ENCODE measurements around the gene MTHFR.
A peak's percentile ranks its signal among the peaks of the same experiment; 100 is the strongest.
"Not testable (repeated sequence)": the region's sequence is repeated elsewhere in the genome, so short reads cannot be mapped to it uniquely, and the experiment has no call there.

The MTHFR gene

DNA sequence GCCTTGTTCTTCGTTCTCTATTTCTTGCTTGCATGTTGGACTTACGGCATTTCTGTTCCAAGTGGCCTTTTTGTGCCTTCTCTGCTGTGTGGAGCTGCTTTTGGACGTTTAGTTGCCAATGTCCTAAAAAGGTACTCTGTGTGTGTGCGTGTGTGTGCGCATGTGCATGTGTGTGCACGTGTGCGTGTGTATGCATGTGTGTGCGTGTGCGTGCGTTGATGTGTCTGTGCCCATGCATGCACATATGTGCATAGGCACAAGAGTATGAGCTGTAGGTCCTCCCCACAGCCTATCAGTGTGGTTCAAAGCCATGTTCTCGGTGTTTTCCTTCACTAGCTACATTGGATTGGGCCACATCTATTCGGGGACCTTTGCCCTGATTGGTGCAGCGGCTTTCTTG, 28.1 kb upstream of the MTHFR start:
- FAIRE-seq = no peak
- no peak for DNase-seq (ENCODE audit: low spot score)

- FAIRE-seq = no peak
Observed at GRCh38 chr1:11833497-11833896, 27.7 kb upstream of the MTHFR start.

GRCh38 chr1:11831945-11832725, 26.4 kb upstream of the MTHFR start:
- DNase-seq (ENCODE audit: low spot score) (no peak), FAIRE-seq (no peak)

More at GRCh38 chr1:11833497-11833896, 27.7 kb upstream of the MTHFR start:
- no peak for DNase-seq (ENCODE audit: low spot score)

DNA sequence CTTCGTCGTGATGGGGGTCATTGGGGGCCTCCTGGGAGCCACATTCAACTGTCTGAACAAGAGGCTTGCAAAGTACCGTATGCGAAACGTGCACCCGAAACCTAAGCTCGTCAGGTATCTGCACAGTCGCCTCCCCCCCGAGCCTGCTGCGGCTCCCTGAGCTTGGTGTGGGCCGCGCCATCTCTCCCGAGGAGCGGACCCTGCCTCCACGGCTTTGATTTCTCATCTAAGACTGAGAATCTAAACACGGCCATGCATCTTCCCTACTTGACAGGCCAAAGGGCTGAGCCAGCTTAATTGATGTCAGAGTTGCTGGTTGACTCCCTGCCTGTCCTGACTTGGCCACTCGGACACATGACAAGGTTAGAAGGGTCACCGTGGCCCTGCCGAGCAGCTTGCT, 22.7 kb upstream of the MTHFR start:
- DNase-seq (ENCODE audit: low spot score) (no peak), FAIRE-seq (no peak)

GRCh38 chr1:11826946-11827345, 21.2 kb upstream of the MTHFR start:
- FAIRE-seq (no peak), DNase-seq (ENCODE audit: low spot score) (no peak)

GRCh38 chr1:11825131-11825530, 19.4 kb upstream of the MTHFR start:
- no peak for FAIRE-seq
- DNase-seq (ENCODE audit: low spot score) = no peak

DNA sequence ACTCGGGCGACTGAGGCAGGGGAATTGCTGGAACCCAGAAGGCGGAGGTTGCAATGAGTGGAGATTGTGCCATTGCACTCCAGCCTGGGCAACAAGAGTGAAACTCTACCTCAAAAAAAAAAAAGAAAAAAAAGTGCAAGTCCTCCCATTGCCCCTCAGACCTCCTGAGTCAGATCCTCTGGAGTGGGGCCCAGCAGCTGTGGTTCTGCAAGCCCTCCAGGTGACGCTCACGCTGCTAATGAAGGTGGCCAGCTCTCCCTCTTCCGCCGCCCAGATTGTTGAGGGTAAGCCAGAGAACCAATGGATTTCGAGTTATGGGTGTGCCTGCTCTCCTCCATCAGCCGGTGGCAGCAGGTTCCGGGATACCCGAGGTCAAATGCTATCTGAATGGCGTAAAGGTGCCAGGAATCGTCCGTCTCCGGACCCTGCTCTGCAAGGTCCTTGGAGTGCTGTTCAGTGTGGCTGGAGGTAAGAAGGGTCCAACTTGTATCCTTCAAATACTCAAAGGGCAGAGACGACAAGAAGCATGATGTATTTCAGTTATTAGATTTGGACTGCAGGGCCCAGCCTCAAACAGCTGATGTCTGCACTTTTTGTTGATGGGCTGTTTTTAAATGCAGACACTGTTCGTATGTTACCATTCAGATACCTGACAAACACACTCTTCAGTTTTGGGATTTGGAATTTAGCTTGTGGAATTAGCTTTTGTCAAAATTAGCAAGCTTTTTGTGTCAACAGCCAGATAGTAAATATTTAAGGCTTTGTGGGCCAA, 17.8 kb upstream of the MTHFR start:
- no peak for FAIRE-seq

DNA sequence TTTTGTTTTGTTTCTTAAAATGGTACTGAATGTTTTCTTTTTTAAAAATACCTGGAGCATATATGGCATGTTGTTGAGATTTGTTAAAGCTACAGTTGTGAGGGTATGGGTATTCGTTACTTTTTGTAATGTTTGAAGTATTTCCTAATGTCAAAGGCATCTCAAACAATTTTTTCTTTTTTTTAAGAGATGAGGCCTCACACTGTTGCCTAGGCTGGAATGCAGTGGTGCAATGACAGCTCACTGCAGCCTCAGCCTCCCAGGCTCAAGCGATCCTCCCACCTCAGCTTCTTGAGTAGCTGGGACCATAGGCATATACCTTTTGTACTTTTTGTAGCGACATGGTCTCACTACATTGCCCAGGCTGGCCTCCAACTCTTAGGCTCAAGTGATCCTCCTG, 16.3 kb upstream of the MTHFR start:
- FAIRE-seq (no peak), DNase-seq (ENCODE audit: low spot score) (no peak)

More for the DNA sequence above, 17.8 kb upstream of the MTHFR start:
- no peak for DNase-seq (ENCODE audit: low spot score)

DNA sequence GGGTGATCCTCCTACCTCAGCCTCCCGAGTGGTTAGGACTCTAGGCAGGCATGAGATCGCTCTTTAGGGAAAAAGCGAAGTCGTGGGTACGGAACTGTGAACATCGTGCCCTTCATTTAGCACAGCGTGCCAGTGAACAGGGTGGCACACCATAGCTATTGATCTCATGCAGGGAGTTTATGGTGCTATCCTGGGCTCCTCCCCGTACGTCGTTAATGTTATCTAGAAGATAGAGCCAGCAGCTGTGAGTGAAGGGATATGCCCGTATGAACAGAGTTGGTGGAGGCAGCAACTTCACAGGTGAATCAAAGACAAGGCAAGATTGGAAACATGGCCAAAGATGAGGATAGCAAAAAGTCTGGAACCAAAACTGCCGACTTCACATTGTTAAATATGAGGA, 11.4 kb upstream of the MTHFR start:
- no peak for FAIRE-seq
- no peak for DNase-seq (ENCODE audit: low spot score)

- no peak for FAIRE-seq
- no peak for DNase-seq (ENCODE audit: low spot score)
Observed at GRCh38 chr1:11813021-11813420, 7.3 kb upstream of the MTHFR start.

DNA sequence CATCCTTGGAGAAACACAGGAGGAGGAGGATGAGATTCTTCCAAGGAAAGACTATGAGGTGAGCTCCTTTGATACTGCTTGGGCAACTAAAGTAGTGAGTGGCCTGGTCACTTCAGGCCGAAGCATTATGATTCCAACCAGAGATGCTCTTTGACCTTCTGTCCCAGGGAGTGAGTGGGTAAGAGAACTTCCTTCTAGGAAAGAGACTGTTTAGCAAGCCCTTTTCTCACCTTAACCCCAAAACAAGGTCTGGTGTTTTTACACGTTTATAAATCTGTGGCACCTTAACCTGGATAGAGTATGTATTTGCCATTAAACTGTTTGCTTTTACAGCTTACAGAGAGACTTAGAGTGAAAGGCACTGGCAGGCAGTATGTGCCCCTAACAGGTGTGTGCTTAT, 1.4 kb upstream of the MTHFR start:
- DNase-seq (ENCODE audit: low spot score) (no peak), FAIRE-seq (no peak)

DNA sequence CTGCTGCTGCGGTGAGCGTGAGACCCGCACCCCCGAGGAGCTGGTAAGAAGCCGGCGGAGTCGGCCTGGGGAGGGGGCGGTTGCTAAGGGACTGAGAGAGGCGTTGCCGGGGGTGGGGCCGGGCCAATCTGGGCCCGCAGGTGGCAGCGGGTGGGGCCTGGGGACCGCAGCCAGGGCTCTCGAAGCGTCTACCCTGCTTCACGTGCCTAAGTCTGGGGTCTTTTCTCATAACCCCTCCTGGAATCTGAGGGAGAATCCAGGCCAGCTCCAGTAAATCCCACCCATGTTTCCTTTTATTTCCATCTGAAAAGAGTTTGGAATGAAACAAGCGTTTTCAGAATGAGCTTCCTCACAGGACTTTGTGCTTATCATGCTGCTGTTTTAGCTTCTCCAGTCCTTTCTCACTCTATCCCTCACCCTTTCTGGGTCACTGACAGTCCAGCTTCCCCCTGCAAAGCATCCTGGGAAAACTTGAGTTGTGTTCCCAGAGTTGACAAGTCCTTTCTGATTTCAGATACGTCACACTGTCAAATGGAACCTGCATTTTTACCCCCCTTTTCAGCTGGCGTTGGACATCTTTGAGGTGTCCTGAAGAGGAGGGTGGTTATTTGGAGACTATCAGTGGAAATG, 658 bp upstream of the MTHFR start:
- DNase-seq (ENCODE audit: low spot score) = no peak
- no peak for FAIRE-seq

DNA sequence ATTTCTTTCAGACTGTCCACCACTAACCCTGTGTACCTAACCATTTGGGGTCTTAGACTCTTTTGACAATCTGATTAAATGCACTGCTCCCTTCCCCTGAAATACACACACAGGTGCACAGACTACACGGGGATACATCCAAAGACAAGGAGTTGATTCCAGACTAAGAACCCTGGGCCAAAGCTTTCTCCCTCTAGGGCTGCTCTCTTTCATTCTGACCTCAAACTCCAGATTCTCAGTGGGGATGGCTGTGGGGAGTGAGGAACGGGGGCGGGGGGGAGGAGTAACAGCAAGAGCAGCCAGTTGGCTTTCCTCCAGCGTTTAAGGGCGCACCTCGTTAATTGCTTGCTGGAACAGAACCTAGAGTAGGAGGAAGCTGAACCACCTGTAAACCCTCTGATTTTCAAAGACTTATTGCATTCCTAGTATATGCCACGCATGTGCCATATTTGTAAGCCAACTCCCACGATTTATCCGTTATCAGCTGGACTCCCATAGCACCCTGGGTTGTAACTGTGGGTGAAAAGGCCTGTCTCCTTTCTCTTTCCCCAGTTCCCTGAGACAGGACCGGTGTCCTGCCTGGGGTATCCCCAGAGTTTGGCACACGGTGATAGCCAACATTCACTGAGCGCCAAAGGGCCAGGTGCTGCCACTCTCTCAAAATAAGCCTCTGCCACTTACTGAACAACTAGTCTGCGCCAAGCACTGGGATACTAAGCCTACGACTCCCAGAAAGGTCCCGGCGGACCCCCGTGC, 920 bp downstream of the MTHFR start:
- no peak for FAIRE-seq
- no peak for DNase-seq (ENCODE audit: low spot score)

DNA sequence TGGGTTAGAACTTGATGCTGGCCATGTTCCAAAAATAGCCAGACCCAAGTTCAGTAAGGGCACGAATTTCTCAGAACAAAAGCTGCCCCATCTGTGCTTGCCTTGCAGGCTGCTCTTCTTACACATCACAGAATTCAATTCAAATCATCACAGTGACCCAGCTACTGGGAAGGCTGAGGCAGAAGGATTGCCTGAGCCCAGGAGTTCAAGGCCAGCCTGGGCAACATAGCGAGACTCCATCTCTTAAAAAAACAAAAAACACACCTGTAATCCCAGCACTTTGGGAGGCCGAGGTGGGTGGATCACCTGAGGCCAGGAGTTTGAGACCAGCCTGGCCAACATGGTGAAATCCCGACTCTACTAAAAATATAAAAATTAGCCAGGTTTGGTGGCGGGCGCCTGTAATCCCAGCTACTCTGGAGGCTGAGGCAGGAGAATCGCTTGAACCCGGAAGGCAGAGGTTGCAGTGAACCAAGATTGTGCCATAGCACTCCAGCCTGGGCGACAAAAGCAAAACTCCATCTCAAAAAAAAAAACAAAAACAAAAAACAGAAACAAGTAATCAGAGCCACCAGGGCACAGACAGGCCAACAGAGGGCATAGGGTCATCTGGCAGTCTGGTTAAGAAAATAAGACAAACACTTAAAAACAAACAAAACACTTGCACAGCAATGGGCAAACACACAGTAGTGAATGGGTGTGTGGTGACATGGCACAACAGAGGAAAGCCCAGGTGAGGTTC, 1.7 kb downstream of the MTHFR start:
- DNase-seq (ENCODE audit: low spot score); FAIRE-seq: not testable (repeated sequence)

GRCh38 chr1:11802973-11803885, 2.5 kb downstream of the MTHFR start:
- FAIRE-seq = peak; percentile 85

GRCh38 chr1:11802616-11802972, 3.2 kb downstream of the MTHFR start:
- no peak for FAIRE-seq
- no peak for DNase-seq (ENCODE audit: low spot score)

More at GRCh38 chr1:11802973-11803885, 2.5 kb downstream of the MTHFR start:
- peak; percentile 85 for DNase-seq (ENCODE audit: low spot score)

- FAIRE-seq = peak; percentile 93
- DNase-seq (ENCODE audit: low spot score) = peak; percentile 91
Observed at GRCh38 chr1:11800756-11801433, 4.9 kb downstream of the MTHFR start.

DNA sequence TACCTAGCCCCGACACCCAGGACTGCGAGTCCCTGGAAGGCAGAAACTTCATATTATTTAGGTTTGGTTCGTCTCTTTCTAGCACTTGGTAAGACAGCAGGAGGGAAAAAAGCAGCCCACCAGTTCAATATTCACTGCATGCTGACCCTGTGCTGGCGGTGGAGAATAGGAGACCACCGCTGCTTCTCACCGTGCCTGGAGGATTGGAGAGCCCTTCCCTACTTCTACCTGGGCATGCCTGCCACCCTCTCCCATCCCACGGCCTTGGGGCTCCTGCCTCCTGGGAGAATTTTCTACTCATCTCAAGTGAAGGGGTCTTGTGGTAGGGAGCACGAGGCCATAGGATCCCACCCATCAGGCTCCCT, 5.4 kb downstream of the MTHFR start:
- no peak for DNase-seq (ENCODE audit: low spot score)
- no peak for FAIRE-seq

DNA sequence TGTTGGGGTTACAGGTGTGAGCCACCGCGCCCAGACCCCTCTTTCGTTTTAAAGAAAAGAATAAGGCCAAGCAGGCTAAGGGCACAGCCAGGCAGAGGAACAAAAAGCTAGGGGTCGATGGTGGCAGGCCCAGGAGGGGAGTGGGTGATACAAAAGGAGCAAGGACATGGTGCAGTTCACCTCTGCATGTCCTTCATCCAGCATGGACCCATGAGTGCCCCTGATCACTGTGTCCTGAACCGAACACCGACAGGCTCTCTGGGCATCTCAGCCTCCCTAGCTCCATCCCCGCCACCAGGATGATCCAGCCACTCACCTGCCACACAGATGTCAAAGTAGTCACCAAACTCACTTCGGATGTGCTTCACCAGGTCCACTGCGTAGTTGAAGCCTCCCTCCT, 5.9 kb downstream of the MTHFR start:
- FAIRE-seq (no peak), DNase-seq (ENCODE audit: low spot score) (no peak)

Measured in RCC 7860 (cell line).